Measurements from ENCODE around the gene TNFRSF1A.
"Not testable (repeated sequence)": the region's sequence is repeated elsewhere in the genome, so short reads cannot be mapped to it uniquely, and the experiment has no call there.

TNFRSF1A gene

DNA sequence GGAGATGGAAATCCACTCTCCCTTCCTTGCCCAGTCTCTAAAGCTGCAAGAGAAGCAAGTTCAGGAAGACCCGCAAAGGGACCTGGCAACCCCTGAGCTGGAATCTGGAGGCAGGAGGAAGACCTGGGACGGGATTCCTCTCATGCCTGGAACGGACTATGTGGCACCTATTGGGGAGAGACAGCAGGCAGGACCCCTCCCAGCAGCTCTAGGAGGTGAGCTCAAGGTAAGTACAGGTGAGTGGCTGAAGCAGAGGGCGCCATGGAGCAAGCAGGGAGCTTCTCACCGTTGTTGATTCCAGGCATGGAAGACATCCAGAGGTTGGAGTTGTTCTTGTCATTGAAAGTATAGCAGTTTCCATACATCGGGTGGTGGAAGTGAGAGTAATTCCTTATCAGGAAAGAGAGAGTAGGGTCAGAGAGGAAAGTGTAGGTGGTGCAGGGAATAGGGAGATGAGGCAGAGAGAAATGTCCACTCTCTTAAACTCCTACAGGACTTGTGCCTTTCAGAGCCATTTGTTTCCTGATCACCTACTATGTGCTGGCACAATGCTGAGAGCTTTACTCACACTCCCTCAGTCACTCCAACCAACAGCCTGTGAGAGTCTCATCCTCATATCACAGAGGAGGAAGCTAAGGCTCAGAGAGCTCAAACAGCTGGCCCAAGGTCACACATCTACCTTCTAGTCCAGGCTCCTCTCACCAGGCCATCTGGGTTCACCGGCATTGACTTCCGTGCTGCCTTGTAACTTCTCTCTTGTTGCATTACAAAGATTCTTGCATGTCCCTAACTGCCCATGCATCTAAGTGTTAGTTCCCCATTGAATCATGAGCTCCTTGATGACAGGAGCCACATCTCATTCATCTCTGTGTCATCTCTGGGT lies 13.9 kb upstream of the TNFRSF1A start:
- no peak for DNase-seq

DNA sequence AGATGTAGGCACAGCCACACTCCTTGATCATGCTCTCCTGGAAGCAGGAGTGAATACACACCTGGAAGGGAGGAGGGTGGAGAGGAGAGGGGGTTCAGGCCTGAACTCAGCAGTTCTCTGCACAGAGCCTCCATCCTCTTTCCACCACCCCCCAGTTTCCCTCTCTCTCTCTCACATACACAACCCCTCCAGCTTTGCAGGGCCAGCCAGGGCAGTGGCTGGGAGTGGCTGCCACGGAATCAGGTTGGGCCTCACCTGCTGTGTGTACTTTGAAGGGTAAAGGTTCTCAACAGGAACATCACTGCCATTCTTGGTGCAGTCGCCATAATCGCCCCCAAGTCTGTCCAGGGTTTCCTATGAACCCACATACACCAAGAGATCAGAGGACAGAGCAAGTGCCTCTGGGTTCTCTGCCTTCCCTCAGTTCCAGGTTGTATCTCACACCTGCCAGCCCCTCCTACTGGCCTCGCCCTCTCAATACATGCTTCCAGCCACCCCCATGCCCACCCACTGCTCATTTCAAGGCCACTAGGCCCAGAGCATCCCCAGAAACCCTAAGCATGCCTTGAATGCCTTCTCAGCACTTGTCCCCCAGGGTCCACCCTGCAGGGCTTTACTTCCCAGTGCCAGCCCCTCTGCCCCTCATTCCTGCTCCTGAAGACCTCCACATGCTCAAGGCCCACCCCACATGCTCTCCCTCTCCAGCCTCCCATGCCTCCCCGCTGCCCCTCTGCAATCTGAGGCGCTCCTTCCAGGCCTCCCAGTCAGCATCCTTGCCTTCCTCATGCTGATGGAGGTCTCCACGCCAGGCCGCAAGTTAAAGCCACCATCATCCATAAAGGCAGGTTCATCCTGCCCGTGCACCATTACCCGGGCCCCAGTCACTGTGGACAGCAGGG lies 12.9 kb upstream of the TNFRSF1A start:
- no peak for DNase-seq

DNA sequence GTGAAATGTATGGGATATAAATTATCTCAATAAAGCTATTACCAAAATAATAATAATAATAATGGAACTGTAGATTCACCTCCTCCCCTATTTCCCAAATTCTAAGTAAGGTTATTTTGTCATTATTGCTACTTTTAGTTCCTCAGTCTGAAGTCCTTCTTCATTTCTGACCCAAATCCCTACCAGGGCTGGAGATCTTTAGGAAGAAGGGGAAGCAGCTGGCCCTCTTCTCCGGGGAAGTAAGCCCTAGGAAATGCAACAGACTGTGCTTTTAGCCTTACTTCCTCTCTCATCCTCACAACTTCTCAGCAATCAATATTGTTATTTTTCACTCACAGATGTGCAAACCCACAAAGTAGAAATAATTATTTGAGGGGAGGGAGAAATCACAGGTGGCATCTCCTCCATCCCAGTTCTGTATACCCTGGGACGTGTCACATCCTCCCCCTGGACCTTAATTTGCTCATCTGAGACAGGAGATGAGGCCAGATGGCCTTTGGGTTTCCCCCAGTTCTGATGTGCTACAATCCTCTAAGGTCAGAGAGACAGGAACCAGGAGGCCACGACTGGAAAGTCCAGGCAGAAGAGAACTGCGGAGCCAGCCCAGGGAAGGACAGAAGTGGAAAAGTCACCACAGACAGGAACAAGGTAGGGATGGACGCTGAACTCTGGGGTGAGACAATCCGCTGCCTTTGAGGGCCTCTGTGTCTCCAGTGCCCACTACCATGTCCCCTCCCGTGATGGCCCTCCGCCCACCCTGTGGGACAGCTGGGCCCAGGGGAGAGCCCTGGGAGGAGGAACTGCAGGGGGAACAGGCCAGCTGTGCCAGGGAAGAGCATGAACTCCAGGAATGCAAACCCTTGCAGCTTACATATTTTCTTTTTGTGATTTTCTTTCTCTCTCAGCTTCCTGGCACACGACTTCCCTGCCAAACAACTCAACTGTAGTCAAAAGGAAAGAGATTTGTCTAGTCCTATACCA lies 10.6 kb upstream of the TNFRSF1A start:
- no peak for DNase-seq

DNA sequence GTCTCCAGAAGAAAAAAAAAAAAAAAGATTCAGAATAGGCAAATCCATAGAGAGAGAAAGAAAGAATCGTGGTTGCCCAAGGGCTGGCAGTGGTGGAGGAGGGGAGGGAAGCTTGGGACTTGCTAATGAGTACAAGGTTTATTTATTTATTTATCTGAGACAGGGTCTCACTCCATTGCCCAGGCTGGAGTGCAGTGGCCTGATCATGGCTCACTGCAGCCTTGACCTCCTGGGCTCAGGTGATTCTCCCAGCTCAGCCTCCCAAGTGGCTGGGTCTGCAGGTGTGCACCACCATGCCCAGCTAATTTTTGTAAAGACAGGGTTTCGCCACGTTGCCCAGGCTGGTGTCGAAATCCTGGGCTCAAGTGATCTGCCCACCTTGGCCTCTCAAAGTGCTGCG lies 9.7 kb upstream of the TNFRSF1A start:
- no peak for DNase-seq

DNA sequence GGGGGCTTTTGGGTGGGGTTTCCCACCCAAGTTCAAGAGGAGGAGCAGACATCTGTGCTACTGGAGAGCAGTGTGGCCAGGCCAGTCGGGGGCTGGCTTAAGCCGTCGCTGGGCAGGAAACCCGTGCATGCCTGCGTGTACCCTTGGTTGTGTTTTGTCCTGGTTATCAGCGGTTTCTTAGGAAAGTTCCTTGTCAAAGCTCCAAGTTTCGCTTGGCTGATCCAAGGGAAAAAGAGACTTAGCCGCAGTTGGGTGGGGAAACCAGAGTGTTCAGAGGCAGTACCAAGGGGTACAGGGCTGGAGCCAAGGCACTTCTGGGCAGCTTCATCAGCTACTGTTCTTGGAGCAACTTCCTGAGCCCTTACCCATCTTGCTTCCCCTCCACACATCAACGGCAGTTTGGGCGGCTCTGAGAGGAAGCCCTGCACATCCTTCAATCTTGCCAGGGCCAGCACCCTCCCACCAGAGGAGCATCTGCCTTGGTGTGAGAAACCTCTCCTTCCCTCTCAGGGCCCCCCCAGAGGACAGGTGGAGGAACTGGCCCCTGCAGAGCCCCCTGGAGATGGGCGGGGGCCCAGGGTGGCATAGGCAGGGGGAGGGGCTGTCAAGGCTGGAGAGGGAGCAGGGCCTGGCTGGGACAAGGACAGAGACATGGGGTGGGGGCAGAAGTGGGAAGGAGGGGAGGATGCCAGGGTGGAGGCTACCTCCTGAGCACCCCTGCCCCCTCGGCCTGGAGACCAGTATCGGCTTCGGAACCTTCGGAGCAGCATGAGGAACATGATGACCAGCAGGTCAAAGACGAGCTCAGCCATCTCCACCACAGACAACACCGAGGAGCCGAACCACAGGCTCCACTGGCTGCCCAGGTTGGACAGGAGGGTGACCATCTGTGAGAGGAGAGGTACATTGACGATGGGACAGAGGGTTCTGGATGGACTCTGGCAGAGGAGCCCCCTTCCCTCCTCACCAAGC lies 5.8 kb upstream of the TNFRSF1A start:
- no peak for DNase-seq

DNA sequence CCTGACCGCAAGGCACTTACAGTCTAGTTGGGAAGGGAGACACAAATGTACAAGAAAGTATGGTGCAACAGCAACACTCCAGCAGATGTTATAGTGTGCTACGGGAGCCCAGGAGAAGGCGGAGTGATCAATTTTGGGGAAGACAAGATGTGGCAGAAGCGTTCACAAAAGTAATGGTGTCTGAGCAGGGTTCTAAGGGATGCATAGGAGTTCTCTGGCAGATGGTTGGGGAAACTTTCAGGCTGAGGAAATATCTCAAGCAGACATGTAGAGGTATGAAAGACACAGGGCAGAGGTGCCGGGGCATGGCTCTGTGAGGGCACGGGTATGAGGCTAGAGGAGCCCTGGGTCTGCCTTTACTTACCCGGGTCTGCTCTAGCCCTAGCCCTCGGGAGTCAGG lies 5.1 kb upstream of the TNFRSF1A start:
- DNase-seq = no peak

DNA sequence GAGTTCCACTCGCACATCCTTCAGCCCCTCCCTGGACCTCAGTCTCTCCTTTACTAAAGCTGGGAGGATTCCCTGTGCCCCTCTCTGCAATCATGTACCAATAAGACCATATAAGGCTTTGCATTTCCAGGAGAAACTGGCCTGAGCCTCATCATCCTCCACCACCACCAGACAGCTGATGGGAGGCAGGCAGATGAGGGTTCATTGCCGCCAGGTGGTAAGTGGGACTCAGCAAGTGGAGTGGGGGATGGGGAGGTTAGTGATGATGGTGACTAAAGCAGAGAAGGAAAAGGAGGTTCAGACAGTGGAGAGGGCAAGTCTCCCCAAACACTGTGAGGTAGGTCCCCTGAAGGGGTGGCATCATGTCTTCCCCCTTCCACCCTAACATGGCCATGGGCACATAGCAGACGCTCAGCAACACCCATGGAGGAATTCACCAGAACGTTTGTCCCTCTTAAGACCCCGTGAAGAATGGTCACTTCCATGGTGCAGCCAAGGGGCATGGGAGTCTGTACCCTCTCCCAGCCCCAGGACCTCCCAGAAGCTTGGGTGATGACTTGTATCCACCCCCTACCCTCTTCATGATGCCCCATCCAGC lies 4.5 kb upstream of the TNFRSF1A start:
- no peak for DNase-seq

DNA sequence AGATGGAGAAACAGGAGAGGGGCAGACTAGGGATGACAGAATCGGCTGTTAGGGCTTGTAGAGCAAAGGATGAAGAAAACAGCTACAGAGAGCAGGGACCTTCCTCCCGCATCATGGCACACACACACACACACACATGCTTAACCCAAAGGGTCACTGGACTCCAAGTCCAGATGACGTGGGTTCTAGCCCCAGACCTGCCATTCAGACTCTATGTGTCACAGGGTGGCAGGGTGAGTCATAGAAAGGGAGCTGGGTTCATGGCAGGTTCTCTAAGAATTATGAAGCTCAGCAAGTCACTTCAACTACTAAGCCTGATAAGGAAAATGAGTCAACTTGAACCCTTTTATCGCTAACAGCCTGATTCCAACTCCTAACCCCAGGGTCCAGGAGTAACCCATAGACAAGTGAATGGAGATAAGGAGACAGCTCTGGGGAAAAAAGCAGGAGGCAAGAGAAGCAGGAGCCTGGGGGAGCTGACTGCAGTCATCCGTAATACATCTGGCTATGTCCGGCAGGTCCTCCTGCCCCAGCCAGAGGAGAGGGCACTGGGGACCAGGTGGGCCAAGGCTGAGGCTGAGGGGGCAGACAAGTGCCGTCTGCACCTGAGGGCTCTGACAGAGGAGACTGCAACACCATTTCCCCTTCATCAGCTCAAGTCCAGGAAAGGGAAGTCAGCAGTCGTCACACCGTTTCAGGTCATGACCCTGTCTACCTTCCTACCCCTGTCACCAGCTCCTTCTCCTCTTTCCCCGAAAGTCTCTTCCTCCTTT lies 3.6 kb upstream of the TNFRSF1A start:
- peak in 1 of 2 experiments; percentile 67 for DNase-seq

DNA sequence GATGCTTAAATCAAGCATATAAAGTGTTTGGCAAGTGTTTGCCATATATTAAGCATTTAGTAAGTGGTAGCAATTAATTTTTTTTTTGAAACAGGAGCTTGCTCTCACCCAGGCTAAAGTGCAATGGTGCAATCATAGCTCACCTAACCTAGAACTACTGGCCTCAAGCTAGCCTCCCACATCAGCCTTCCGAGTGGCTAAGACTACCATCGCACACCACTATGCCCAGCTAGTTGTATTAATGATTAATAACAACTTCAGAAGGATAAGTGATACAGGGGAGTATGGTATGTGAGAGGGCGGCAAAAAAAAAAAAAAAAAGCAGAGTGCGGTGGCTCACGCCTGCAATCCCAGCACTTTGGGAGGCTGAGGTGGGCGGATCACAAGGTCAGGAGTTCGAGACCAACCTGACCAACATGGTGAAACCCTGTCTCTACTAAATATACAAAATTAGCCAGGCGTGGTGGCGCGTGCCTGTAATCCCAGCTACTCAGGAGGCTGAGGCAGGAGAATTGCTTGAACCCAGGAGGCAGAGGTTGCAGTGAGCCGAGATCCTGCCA lies 2.3 kb upstream of the TNFRSF1A start:
- not testable (repeated sequence) for DNase-seq

DNA sequence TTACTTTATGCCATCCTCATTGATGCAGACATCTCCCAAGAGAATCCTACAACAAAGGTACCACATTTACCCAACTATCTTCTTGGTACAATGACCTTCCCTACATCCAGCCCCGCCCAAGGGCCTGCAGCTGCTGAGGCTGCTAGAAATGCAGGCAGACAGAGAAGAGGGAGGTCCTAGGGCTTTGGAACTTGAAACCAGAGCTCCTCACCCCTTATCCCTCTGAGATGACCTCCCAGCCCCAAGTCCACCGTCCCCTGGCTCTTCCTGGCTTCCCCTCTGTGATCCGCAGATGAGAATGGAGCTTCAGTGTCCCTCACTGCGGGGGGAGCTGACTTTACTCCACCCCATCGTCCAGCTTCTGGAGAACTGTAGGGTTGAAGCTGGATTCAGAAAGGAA lies 1.6 kb upstream of the TNFRSF1A start:
- DNase-seq = no peak

DNA sequence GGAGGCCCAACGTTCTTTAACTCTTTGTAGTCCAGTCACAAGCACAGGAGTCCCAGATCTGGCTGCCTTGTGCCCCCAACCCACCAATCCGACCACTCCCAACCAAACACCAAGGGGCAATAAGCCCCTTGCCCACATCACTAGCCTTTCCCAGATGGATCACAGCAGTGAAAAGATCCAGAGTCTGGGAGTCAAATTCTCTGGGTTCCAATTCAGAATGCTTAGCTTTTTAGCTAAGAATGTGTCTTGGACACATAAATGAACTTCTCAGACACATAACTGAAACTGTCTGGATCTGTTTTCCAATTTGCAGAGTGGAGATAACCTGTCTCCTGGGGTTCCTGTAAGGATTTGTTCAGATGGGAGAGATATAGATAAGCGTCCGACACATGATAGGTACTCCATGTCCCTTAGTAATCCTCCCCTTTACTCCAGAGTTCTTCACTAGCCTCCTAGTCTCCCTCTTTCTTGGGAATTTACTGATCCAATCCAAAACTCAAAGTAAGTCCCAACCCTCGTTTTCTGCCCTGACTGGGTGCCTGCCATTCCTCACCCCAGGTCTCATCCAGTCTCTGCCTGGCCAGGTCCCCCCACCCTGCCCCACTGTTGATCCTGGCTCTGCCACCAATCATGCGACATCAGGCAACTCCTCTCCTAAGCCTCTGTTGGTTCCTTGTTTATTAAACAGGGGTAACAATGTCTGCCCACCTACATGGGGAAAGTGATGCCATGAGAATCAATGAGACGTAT lies 439 bp upstream of the TNFRSF1A start:
- no peak for DNase-seq

DNA sequence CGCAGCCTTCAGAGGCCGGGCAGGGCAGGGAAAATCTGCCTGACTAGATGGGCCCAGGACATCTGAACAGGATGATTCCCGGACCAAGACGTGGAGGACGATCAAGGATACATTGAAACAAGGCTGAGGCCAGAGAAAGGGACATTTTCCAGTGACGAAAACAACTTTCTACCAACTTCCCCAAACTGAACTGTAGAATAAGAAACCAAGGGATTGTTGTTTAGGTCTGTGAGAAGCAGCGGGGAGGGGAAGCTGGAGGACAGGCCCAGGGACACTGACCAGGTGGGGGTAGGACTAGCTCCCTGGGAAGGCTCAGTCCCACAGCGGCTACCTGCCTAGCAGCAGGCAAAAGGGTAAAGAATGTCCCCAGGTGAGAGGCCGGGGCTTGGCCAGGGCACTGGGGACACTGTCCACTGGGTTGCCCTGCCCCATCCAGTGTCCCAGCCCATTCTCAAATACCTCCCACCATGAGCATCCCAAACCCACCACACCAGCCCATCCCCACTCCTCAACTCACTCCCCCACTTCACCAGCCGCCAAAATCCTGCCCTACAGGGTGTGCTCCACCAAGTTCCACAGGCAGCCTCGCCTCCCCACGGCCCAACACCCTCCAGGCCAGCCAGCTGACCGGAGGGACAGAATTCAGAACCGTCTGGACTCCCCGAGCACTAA lies 995 bp downstream of the TNFRSF1A start:
- no peak for DNase-seq

DNA sequence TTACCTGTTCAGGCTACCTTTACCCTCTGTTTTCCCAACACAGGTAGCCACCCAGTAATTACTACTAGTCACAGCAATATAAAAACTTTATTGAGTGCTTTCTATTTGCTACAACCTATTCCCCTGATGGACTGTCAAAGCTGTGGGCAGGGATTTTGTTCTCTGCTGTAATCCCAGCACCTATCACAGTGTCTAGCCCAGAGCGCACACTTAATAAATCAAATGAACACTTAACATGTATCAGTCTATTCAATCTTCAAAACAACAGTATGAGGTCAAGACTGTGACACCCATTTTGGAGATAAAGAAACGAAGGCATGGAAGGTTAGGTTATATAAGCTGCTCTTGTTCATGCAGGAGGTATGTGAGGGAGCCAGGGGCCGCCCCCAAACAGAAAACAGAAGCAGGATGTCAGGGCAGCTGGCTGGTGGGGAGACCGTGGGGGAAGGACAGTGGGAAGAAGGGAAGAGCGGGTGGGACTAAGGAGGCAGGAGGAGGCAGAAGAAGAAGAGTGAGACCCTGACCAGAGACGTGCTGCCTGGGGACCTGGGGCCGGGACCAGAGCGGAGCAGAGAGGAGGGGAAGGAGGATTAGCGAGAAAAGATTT lies 1.7 kb downstream of the TNFRSF1A start:
- no peak for DNase-seq

DNA sequence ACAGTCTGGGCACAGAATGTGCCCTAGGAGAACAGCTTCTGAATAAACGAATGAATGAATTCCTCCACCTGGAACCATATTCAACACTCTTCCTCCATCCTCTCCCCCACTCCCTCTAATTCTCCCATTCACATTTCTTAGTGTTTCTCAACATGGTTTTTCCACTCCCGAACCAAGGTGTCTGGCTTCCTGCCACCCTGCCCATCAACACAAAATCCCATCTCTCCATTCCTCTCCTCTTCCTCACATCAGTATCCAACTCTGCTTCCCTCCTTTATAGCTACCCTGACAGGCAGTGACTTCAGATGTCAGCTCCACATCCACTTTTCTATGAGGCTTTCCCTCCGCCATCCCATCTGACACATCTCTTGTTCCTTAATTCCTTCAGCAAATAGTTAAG lies 2.9 kb downstream of the TNFRSF1A start:
- DNase-seq = no peak

DNA sequence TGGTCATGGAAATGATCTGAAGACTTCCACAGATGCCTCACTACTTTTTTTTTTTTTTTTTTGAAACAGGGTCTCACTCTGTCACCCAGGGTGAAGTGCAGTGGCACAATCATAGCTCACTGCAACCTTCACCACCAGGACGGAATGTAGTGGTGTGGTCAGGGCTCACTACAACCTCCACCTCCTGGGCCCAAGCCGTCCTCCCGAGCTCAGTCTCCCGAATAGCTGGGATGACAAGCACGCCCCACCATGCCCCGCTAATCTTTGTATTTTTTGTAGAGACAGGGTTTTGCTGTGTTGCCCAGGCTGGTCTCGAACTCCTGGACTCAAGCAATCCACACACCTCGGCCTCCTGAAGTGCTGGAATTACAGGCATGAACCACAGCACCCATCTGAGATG lies 3.3 kb downstream of the TNFRSF1A start:
- DNase-seq = not testable (repeated sequence)

DNA sequence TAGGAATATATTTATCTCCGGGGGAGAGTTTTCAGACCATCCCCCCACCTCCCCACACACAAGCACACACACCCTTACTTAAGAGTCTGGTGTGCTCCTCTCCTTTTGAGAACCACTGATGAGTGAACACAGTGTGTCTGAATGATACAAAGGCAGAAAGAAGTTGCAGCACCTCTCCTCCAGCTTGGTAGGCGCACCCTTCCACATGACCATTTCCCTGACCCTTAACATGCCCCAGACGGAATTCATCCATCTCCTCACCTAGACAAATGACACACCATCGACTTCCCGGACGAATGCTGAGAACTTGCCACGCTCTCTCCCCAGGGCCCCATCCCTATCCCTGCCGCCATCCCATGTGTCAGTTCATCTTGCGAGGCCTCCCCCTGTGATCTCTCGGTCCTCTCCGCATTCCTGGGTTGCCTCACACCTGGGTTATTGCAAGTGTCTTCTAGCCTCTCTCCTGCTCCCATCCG lies 3.9 kb downstream of the TNFRSF1A start:
- no peak for DNase-seq

DNA sequence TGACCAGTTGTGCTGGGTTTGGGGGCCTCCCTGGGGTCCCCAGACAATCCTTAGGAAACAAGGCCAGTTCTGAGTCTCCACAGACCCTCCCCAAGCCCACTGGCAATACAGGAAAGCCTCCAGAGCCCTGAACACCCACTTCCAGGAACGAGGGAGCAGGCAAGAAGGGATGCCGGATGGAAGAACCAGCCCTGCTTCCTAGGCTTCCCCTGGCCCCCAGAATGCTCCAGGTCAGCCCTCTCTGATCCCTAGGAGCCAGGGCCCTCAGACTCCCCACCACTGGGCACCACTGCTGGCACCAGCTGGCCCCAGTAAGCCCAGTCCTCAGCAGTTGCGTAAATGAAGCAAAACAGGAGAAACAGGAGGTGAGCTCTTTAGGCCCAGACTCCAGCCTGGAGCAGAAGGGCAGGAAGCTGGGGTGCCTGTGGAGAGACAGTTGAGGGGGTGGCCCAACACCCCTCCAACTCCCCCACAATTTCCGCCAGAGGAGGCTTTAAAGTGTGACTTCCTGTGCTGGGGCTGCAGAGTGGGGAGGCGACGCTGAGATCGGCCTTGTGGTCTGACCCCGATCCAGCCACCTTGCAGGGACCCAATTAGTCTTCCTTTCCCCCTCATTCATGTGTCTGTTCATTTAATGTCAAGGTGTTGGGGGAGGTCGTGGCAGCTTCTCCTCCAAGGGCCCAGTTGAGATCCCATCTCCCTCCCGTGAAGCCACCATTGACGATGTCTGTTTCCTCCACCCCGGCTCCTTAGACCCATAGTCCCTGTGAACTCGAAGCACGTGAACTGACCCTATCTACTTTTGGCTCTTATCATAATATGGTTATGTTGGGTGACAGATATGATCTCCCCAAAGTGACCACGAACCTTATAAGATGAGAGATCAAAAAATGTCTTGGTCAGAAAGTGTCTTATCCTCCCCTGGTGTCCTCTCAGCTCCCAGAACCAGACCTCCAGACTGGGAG lies 4.7 kb downstream of the TNFRSF1A start:
- peak in 1 of 2 experiments; percentile 56 for DNase-seq
